Activated CD8-positive, alpha-beta memory T cell treated with anti-CD3 and anti-CD28 coated beads for 36 hours (primary cell): Measurements from ENCODE around the gene KRTAP20-2. TPM values are rescaled to one million over a fixed set of nuclear protein-coding genes. Genes with fewer than 3 reads are reported as not detected.

ENCODE experiments used
- CTCF ChIA-PET: fragments of 350-600 bp; sonication (Branson Sonifier 250); formaldehyde crosslinking; loops from one replicate; lab custom pipeline; 2021; ENCODE audit warnings: antibody characterized with exemption; lab: Charles Lee
- POLR2A ChIA-PET: fragments of 350-600 bp; sonication (Branson Sonifier 250); formaldehyde crosslinking; loops from one replicate; lab custom pipeline; 2021; ENCODE audit warnings: antibody characterized with exemption; lab: Charles Lee
- total RNA-seq, 2 experiments: library from RNA; stranded (reverse); gene quantifications; one replicate each; pipeline ENCODE4 v1.2.3, GENCODE V29; 2021

The KRTAP20-2 gene
- total RNA-seq, result not detected

GRCh38 chr21:30634906-30635305 lies at the start of gene KRTAP20-2:
KRTAP20-2 (plus strand) TSS chr21:30635206; CDS start chr21:30635264, 58 bp downstream.
- ChIA-PET CTCF (no interaction called here), POLR2A (no interaction called here)

- CTCF ChIA-PET, result no interaction called here
- POLR2A ChIA-PET, result no interaction called here
These were observed 44.7 kb upstream of the KRTAP20-2 start, which contains the start of gene KRTAP22-2 for GRCh38 chr21:30590297-30590696. KRTAP22-2 (minus strand) TSS chr21:30590397.

GRCh38 chr21:30592140-30592539 lies 42.9 kb upstream of the KRTAP20-2 start, which contains the start of gene KRTAP6-3:
KRTAP6-3 (plus strand) TSS chr21:30592440; CDS start chr21:30592446, 6 bp downstream.
- POLR2A ChIA-PET, result no interaction called here
- CTCF ChIA-PET, result no interaction called here

- ChIA-PET CTCF (no interaction called here), POLR2A (no interaction called here)
These were observed 36.2 kb upstream of the KRTAP20-2 start, which contains the start of gene KRTAP6-2 for GRCh38 chr21:30598802-30599201. KRTAP6-2 (minus strand) TSS chr21:30598902; CDS start chr21:30598874, 28 bp downstream.

GRCh38 chr21:30600787-30601186 lies 34.2 kb upstream of the KRTAP20-2 start, which contains the start of gene KRTAP22-1:
KRTAP22-1 (plus strand) TSS chr21:30601087.
- CTCF ChIA-PET, result no interaction called here
- POLR2A ChIA-PET, result no interaction called here

GRCh38 chr21:30605968-30606367 lies 29.0 kb upstream of the KRTAP20-2 start:
- CTCF ChIA-PET, result no interaction called here
- POLR2A ChIA-PET, result no interaction called here

- CTCF ChIA-PET, result no interaction called here
- POLR2A ChIA-PET, result no interaction called here
These were observed 22.9 kb upstream of the KRTAP20-2 start for GRCh38 chr21:30612132-30612531.

GRCh38 chr21:30613836-30614235 lies 21.2 kb upstream of the KRTAP20-2 start, which contains the start of gene KRTAP6-1:
KRTAP6-1 (minus strand) TSS chr21:30613930; CDS start chr21:30613904, 26 bp downstream.
- POLR2A ChIA-PET, result no interaction called here

GRCh38 chr21:30615199-30615598 lies 19.8 kb upstream of the KRTAP20-2 start:
- POLR2A ChIA-PET, result no interaction called here
- CTCF ChIA-PET, result no interaction called here

More at GRCh38 chr21:30613836-30614235, 21.2 kb upstream of the KRTAP20-2 start, which contains the start of gene KRTAP6-1:
- CTCF ChIA-PET, result no interaction called here

- ChIA-PET POLR2A (no interaction called here), CTCF (no interaction called here)
These were observed 18.9 kb upstream of the KRTAP20-2 start, which contains the start of gene KRTAP20-1 for GRCh38 chr21:30616125-30616524. KRTAP20-1 (plus strand) TSS chr21:30616425; CDS start chr21:30616455, 30 bp downstream.

GRCh38 chr21:30620080-30620479 lies 14.9 kb upstream of the KRTAP20-2 start:
- POLR2A ChIA-PET, result interaction anchor here (0.5 kb wide), 1 partner anchor 447 kb away, joined by 3 read pairs; no protein-coding TSS in a partner anchor
- CTCF ChIA-PET, result no interaction called here

GRCh38 chr21:30620522-30620921 lies 14.5 kb upstream of the KRTAP20-2 start, which contains the start of gene KRTAP20-4:
KRTAP20-4 (plus strand) TSS chr21:30620627.
- POLR2A ChIA-PET, result interaction anchor here (0.5 kb wide), 1 partner anchor 447 kb away, joined by 3 read pairs; no protein-coding TSS in a partner anchor

GRCh38 chr21:30623362-30623761 lies 11.6 kb upstream of the KRTAP20-2 start:
- ChIA-PET POLR2A (no interaction called here), CTCF (no interaction called here)

More at GRCh38 chr21:30620522-30620921, 14.5 kb upstream of the KRTAP20-2 start, which contains the start of gene KRTAP20-4:
- CTCF ChIA-PET, result no interaction called here

- CTCF ChIA-PET, result no interaction called here
These were observed 9.4 kb upstream of the KRTAP20-2 start for GRCh38 chr21:30625449-30626165.

GRCh38 chr21:30628109-30628508 lies 6.9 kb upstream of the KRTAP20-2 start:
- ChIA-PET CTCF (no interaction called here), POLR2A (no interaction called here)

More at GRCh38 chr21:30625449-30626165, 9.4 kb upstream of the KRTAP20-2 start:
- POLR2A ChIA-PET, result no interaction called here

- ChIA-PET CTCF (no interaction called here), POLR2A (no interaction called here)
These were observed 5.8 kb upstream of the KRTAP20-2 start for GRCh38 chr21:30629200-30629599.

GRCh38 chr21:30638686-30639085 lies 3.7 kb downstream of the KRTAP20-2 start:
- ChIA-PET POLR2A (no interaction called here), CTCF (no interaction called here)

GRCh38 chr21:30642564-30642963 lies 7.6 kb downstream of the KRTAP20-2 start, which contains the start of gene KRTAP20-3:
KRTAP20-3 (plus strand) TSS chr21:30642864.
- ChIA-PET CTCF (no interaction called here), POLR2A (interaction anchor here (1.2 kb wide), 1 partner anchor 194 kb away, joined by 3 read pairs; no protein-coding TSS in a partner anchor)

GRCh38 chr21:30646904-30647414 lies 12.0 kb downstream of the KRTAP20-2 start:
- ChIA-PET CTCF (no interaction called here), POLR2A (no interaction called here)

GRCh38 chr21:30652891-30653290 lies 17.9 kb downstream of the KRTAP20-2 start:
- ChIA-PET CTCF (no interaction called here), POLR2A (no interaction called here)
